SKM-1 treated with dmso at 0.1 percent for 144 hours (cell line): Measurements from ENCODE around the gene ZNF44.
"Not testable (repeated sequence)": the region's sequence is repeated elsewhere in the genome, so short reads cannot be mapped to it uniquely, and the experiment has no call there.

Source experiments
- DNase-seq: peaks from one replicate; lab custom pipeline; 2025; ENCODE audit not compliant: unreplicated experiment; lab: John Stamatoyannopoulos, UW

ZNF44 gene

GRCh38 chr19:12294249-12295158, at the start of gene ZNF44:
TSS of gene ZNF44 (minus strand) at chr19:12294883. CDS start at chr19:12294694, 189 bp downstream.
- DNase-seq: peak; percentile 98

DNA sequence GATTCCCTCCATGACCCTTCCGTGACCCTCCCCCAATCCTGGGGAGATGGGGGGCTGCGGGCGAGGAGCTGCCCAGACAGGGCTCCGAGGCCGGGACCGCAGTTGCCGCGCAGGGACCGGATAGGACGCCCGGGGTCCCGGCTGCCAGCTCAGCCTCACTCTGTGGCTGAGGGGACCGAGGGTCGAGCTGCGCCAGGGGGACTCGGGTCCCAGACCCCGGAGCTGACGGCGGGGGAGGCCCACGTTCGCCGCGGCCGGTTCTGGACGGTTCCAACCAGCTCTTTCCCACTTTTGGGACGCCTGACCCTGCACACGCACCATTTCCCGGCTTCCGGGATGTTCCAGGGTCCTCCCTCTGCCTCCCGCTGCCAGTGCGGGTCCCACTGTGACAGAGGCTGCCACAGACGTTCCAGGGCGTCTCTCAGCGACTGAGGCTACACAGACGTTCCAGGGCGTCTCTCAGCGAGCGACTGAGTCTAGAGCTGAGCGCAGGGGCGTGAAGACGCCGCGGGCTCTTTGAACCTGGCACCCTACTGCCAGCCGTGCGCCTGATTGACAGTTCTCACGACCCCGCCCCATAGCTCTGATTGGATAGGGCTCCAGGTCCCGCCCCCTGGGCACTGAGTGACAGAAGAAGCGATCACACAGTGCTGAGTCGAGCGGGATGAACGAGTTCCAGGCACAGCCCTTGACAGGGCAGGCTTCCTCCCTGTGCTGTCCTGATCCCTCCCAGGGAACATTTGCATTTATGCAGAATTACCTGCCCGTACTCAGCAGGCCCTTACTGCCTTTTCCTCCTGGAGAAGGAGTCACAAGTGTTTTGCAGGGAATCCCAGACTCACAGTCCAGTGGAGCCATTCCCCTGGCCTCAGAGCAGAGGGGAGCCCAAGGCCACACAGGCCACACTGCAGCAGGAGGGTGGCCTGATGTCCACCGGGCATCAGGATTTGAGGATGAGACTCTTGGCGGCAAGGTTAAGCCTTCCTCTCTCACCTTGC, 38.8 kb upstream of the ZNF44 start, which contains the start of gene ZNF563:
Gene ZNF563, minus strand, starts transcription at position 472 of the 998 bp plus-strand sequence. Its CDS starts 151 bp downstream, at position 321.
- DNase-seq: peak; percentile 95

DNA sequence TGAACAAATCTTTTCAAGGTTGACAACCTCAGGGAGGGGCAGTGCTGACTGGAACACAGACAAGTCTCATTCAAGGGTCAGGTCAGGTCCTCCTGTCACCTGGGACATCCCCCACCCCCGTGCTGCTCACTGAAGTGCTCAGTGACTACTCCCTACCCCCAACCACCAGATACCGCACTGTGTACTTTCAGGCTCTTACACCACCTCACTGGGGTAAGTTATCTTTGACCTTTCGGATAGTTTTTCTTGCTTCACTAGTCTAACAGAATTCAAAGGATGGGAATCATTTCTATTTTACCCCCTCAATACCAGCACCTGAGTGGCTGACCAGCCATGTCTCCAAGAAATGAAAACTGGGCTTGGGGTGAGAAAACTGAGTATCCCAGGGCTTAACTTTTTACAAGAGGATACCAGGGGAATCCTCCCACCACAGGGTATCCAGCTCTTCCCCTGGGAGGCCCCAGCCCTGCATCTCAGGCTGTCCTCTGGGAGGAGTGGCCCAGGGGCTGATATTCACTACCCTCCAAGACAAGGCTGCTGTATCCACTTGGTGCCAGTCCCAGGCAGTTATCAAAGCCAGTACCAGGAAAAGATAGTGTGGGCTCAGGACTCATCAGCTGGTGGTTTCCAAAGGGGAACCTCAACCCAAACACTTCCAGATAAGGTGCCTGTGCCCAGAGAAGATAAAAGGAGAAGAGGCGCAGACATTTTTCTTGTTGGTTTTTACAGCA, 36.7 kb upstream of the ZNF44 start:
- DNase-seq: no peak

DNA sequence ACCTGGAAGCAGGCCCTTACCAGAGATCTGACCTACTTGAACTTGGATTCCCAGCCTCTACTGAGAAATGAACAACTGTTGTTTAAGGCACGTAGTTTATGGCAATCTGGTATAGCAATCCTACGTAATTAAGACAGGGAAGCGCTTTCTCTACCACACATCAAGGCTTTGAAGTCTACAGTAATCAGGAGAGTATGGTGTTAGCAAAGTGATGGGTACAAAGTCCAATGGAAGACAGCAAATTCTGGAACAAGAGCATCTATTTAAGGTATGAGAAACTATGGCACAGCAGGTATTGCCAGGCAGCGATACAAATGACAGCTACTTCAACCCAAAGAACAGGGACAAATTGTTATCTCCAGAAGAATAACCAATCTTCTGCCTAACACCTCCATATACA, 35.7 kb upstream of the ZNF44 start:
- no peak for DNase-seq

GRCh38 chr19:12325690-12326089, 31.0 kb upstream of the ZNF44 start:
- no peak for DNase-seq

GRCh38 chr19:12318782-12319413, 24.2 kb upstream of the ZNF44 start:
- DNase-seq: no peak

- no peak for DNase-seq
Observed at GRCh38 chr19:12314553-12314952, 19.9 kb upstream of the ZNF44 start.

DNA sequence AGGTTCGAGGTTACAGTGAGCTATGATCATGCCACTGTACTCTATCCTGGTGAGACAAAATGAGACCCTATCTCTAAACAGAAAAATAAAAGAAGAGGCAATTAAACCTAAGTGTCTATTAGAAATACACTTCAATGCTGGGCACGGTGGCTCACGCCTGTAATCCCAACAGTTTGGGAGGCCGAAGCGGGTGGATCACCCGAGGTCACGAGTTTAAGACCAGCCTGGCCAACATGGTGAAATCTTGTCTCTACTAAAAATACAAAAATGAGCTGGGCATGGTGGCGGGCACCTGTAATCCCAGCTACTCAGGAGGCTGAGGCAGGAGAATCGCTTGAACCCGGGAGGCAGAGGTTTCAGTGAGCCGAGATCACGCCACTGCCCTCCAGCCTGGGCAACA, 14.2 kb upstream of the ZNF44 start:
- DNase-seq: not testable (repeated sequence)

DNA sequence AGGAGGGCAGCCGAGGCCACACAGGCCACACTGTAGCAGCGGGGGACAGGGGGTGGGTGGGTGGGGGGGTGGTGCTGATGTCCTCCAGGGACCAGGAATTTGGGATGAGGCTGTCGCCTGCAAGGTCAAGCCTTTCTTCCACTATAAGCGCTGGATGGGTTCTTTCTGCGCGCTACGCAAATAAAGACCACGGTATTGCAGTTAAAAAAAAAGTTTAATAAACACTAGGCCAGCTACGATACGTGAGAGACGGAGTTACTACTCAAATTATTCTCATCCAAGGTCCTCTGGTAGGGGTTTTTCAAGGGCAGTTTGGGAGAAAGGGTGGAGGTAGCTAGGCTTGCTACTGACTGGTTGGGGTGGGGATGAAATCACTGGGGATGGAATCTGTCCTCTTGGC, 508 bp upstream of the ZNF44 start:
- no peak for DNase-seq

GRCh38 chr19:12293777-12294248, 870 bp downstream of the ZNF44 start:
- DNase-seq: peak; percentile 64

DNA sequence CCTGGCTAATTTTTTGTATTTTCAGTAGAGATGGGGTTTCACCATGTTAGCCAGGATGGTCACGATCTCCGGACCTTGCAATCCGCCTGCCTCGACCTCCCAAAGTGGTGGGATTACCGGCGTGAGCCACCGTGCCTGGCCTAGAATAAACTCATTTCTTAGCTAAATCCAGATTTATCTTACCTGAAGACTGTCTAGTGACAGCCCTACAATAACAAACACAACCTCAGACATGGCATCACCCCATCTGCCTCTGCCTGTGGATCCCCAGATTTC, 5.0 kb downstream of the ZNF44 start:
- DNase-seq: no peak

GRCh38 chr19:12287958-12288500, 6.7 kb downstream of the ZNF44 start:
- no peak for DNase-seq

DNA sequence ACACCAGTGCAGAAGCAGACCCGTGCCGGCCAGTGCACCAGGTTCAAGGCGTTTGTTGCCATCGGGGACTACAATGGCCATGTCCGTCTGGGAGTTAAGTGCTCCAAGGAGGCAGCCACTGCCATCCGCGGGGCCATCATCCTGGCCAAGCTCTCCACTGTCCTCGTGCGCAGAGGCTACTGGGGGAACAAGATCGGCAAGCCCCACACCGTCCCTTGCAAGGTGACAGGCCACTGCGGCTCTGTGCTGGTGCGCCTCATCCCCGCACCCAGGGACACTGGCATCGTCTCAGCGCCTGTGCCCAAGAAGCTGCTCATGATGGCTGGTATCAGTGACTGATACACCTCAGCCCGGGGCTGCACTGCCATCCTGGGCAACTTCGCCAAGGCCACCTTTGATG, 10.1 kb downstream of the ZNF44 start:
- DNase-seq: no peak

DNA sequence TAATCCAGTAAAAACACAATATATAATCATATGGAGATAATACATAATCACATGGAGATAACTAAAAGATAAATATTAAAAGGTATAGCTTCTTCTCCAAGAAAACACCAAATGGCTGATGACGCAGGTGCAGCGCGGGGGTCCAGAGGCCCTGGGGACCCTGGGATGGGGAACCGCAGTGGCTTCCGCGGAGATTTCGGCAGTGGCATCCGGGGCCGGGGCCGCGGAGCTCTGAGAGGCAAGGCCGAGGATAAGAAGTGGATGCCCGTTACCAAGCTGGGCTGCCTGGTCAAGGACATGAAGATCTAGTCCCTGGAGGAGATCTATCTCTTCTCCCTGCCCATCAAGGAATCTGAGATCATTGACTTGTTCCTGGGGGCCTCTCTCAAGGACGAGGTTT, 10.5 kb downstream of the ZNF44 start:
- DNase-seq: no peak

DNA sequence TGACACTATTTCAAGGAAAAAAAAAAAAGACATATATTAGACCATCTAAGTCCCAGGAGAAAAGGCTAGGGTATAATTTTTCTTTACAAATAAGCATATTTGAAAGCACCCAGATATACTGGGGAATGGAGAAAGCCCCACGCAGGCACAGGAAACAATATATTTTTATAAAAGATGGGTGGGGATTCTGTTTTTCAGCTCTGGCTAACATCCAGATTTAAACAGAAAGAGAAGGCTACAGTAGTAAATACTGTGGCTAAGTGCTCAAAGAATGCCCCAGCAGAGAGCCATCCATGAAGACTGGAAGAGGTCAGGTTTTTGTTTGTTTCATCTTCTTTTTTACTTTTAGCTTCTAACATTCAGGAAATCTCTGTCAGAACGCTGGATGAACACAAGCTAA, 16.0 kb downstream of the ZNF44 start:
- DNase-seq: no peak

GRCh38 chr19:12272980-12273901, 21.4 kb downstream of the ZNF44 start:
- DNase-seq: no peak

- no peak for DNase-seq
Observed at GRCh38 chr19:12272386-12272785, 22.3 kb downstream of the ZNF44 start.

- DNase-seq: no peak
Observed at GRCh38 chr19:12270854-12271253, 23.8 kb downstream of the ZNF44 start.
